HG03139 (cell line): ENCODE data around the gene NDUFAB1.
"Not testable (repeated sequence)": the region's sequence is repeated elsewhere in the genome, so short reads cannot be mapped to it uniquely, and the experiment has no call there.

ENCODE experiments used
- ATAC-seq: cut with Tn5 transposase; IDR thresholded peaks from one replicate; pipeline ENCODE4 v1.9.1; 2021; ENCODE audit not compliant: unreplicated experiment

NDUFAB1 gene

DNA sequence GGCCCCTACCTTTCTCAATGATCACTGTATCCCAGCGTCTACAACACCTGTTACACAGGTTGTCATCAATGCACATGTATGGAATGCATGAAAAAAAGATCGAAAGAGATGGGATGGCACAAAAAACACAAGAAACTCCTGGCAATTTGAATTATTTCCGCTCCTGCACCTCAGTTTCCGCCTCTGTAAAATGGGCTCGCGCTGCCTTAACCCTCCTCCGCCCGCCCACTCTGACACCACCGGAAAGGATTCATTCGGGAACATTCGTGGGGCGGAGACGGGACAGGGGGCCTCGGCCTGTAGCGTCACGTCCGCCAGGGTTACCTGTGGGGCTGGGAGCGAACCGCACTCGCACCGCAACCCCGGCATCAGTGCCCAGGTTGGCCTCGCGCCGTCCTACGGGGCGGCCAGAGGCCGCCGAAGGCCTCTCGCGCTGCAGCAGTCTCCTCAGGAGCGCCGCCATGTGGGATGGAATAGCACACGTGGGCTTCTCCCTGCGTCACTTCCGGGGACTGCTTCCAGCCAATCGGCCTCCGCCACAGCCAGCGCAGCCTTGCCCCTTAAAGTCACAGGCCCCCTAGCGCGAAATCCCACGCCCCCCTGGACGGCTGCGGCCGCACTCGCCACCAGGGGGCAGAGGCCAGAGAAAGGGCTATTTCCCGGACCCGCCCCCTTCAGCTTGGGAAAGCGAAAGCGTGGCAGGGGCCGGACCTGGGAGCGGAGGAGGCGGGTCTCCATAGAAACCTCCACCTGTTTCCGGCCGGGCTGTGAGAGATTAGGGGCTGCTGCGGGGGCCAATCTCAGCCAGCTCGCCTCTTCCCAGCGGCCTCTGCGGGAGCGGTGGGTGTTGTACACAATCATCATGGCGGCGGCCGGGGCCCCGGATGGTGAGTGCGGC lies 39.0 kb downstream of the NDUFAB1 start, which contains the start of the genes EARS2 and UBFD1:
TSS of gene EARS2 (minus strand) at position 470 of the 898 bp plus-strand sequence. CDS start at position 463, 7 bp downstream.
TSS of gene UBFD1 (plus strand) at position 847 of the 898 bp plus-strand sequence. CDS start at position 863, 16 bp downstream.
- peak; percentile 87 for ATAC-seq

DNA sequence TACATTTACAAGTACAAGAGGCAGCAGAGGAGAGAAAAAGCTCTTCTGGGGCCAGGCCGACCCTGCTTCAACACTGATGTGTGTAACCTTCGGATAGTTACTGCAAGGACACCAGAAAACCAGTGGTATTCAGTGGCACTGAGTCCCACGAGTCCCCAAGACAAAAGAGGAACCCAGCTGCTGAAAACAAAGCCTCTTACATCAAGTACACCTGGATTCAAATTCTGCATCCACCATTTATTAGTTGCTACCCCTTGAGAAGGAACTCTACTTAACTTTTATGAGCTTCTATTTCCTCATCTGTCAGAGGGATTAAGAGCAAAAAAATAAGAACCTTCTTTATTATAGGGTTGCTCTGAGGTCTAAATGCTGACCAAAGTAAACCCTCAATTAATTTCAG lies 41.6 kb downstream of the NDUFAB1 start:
- no peak for ATAC-seq

DNA sequence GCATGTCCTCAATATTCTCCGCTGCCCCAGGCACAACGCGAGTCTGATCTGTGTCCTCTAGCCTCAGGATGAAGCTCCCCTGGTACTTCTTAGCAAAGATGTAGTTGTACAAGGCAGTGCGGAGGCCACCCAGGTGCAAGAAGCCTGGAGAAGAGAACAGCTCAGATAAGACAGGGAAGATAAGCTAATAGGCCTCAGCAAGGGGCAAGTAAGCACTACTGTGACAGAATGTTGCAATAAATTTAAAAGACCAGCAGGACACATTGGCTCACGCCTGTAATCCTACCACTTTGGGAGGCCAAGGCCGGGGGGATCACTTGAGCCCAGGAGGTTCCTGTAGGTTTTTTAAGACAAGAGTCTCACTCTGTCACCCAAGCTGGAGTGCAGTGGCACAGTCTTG lies 44.0 kb downstream of the NDUFAB1 start:
- ATAC-seq = no peak

DNA sequence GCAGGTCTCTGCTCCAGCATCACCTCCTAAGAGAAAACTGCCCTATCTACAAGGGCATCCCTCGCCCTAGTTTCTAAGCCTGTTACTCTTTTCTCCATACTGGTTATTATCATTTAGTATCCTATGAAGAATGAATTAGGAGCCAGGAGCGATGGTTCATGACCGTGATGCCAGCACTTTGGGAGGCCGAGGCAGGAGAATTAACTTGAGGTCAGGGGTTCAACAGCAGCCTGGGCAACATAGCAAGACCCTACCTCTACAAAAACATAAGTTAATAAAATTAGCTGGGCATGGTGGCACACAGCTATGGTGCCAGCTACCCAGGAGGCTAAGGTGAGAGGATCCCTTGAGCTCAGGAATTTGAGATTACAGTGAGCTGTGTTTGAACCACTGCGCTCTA lies 46.2 kb downstream of the NDUFAB1 start:
- ATAC-seq = no peak

DNA sequence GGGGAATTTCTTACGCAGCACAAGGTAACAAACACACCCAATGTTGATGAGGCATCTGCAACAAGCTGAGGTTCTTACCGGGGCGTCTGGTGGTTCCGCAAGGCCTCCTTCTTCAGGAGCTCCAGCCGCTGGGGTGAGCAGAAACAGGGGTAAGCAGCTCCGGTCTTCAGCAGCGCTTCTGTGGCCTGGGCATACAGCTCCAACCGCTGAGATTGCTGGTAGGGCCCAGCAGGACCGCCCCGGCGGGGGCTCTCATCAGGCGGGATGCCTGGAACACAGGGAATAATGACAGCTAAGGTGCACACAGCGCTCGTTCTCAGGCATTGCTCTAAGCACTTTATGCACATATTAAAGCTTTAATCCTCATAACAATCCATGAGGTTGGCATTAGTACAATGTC lies 51.7 kb downstream of the NDUFAB1 start:
- ATAC-seq = no peak

DNA sequence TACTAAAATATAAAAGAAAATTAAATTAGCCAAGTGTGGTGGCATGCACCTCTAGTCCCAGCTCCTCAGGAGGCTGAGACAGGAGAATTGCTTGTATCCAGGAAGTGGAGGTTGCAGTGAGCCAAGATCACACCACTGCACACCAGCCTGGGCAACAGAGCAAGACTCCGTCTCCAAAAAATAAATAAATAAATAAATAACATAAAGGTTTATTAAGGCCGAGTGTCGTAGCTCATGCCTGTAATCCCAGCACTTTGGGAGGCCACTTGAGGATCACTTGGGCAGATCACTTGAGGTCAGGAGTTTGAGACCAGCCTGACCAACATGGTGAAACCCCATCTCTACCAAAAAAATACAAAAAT lies 55.3 kb downstream of the NDUFAB1 start:
- ATAC-seq = not testable (repeated sequence)

DNA sequence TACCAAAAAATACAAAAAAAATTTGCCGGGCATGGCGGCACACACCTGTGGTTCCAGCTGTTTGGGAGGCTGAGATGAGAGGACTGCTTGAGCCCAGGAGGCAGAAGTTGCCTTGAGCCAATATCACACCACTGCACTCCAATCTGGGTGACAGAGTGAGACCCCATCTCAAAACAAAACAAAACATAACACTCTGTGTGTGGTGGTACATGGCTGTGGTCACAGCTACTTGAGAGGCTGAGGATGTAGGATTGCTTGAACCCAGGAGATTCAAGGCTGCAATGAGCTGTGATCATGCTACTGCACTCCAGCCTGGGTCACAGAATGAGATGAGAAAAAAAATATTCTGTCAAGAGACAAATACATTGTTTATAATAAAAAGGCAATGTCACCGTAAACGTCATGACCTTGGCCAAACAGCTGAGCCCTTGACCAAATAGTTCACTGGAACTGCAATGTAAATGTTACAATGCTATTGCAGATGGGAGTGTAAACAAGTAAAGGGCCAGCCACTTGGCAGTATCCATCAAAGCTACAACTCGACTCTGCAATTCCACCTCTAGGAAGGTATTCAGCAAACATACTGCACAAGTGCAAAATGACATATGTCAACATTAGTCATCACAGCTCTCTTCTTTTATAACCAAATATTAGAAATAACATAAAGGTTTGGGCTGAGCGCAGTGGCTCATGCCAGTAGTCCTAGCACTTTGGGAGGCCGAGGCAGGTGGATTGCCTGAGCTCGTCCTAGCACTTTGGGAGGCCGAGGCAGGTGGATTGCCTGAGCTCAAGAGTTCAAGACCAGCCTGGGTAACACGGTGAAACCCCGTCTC lies 55.9 kb downstream of the NDUFAB1 start:
- ATAC-seq = no peak

DNA sequence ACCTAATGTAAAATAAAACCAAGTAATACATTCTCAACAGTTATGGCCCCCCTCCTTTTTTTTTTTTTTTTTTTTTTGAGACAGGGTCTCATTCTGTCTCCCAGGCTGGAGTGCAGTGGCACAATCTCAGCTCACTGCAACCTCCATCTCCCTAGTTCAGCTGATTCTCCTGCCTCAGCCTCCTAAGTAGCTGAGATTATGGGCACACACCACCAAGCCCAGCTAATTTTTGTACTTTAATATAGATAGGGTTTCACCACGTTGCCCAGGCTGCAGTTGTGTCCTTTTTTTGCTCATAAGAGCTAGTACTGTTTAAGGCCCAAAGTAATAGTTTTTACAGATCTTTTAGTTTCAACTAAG lies 57.2 kb downstream of the NDUFAB1 start:
- ATAC-seq = no peak

DNA sequence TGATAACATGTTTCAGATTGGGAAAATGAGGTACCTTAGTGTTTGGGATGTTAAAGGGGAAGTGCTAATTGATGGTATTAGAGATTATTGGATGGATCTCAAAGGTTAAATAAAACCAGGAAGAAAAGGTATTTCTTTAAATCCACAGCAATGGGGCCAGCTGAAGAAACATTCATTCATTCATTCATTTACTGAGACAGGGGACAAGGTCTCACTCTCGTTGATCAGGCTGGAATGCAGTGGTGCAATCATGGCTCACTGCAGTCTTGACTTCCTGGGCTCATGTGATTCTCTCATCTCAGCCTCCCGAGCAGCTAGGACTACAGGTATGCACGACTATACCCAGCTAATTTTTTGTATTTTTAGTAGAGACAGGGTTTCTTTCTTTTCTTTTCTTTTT lies 58.7 kb downstream of the NDUFAB1 start:
- no peak for ATAC-seq

DNA sequence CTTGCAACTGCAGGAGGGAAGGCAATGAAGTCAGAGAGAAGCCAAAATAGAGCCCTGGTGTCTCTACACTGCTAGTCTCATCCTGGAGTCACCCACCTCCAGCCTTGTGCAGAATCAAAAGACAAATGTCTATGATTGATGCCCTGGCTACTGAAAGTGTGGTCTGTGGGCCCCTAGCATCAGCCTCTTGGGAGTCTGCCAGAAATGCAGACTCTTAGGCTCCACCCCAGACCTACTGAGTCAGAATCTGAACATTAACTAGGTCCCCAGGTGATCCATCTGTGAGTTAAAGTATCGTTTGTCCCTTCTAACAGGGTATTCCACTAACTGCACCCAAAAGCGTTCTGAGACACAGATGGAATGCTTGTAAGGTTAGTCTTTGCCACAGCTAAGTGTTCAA lies 60.2 kb downstream of the NDUFAB1 start:
- no peak for ATAC-seq

DNA sequence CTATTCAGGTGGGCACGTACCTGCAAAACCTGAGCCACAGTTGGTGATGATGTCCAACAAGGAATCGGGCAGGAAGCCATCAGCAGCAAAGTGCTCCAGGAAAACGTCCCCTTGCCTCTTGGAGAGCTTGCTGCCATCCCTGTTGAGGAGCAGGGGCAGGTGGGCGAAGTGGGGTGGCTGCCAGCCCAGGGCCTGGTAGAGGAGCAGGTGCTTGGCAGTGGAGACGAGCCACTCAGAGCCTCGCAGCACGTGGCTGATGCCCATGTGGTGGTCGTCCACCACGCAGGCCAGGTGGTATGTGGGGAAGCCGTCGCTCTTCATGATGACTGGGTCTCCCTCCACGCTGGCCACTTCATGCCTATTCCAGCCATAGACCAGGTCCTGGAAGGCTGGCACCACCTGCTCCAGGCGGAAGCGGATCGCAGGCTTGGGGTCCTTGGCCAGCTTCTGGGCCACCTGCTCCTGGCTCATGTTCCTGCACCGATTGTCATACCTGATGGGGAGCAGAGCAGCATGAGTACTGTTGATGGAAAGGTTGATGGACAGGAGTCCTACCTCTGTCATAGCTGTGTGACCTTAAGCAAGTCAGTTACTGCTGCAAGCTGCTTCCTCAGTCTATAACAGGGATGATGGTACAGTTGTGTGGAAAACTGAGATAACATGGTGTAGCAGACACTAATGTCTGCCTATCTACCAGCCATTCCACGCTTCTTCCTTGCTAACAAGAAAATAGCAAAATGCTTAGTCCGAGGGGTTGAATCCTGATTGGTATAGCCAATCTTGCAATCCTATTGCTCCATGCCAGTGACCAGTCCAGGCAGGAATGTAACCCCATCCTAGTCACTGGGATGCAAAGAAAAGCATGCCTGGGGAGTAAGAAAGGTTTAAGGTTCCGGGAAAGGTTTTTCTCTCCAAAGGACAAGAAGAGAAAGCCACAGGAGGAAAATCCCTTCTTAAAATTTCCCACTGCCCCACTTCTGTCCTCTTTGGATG lies 61.0 kb downstream of the NDUFAB1 start:
- ATAC-seq = no peak

DNA sequence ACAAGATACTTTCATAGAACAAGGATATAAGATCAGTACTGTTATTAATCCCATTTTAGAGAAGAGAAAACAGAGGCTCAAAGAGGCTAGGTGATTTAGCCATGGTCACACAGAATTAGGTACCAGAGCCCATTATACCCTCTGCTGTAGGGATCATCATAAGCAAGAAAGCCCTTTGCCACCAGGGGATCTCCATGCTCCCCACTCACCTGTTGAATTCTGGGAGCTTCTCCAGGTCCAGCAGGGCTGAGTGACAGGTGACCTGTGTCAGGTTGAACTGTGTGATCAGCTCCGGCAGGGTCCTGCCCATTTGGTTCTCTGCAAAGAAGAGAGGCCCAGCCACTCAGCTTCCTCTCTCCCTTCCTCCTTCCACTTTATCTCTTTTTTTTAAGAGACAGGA lies 63.7 kb downstream of the NDUFAB1 start:
- ATAC-seq = no peak
